AG04449 (cell line): Measurements from ENCODE around the gene IMMP2L.

ENCODE experiments used
- CTCF ChIA-PET: fragments of 350-600 bp; formaldehyde crosslinking; extraction: SDS; loops from one replicate; lab custom pipeline; 2021; ENCODE audit warnings: antibody characterized with exemption; lab: Yijun Ruan, JAX
- POLR2A ChIA-PET: fragments of 400-600, 350-600 bp; formaldehyde crosslinking; extraction: SDS; loops from one replicate; lab custom pipeline; 2020; ENCODE audit warnings: antibody characterized with exemption, inconsistent platforms; lab: Yijun Ruan, JAX
- DNase-seq: peaks from one replicate; pipeline ENCODE4 v3.0.0-alpha.2; 2010; ENCODE audit warnings: low read depth, low spot score
- H3K4me3 ChIP-seq: 2 replicates; pipeline ENCODE4 v1.5.1; 2011; ENCODE audit warnings: low read depth, mild to moderate bottlenecking, control low read depth, low read length
- CTCF ChIP-seq: IDR thresholded peaks from one replicate; pipeline ENCODE4 v1.5.1; 2011; ENCODE audit warnings: mild to moderate bottlenecking, moderate library complexity, low read length, control low read depth, inconsistent platforms; ENCODE audit not compliant: insufficient read depth; ENCODE audit errors: missing control alignments

IMMP2L gene

GRCh38 chr7:111098011-111098925, 464.0 kb downstream of the IMMP2L start:
- CTCF ChIA-PET: interaction anchor here (0.7 to 2.7 kb wide), 13 partner anchors 10 to 1255 kb away, joined by 3 to 7 read pairs (median 4); no protein-coding TSS in a partner anchor
- H3K4me3 ChIP-seq: no peak overlapping the region
- DNase-seq: no peak
- POLR2A ChIA-PET: no interaction called here
- TF ChIP-seq CTCF: peak; percentile 67

GRCh38 chr7:111096997-111097396, 465.3 kb downstream of the IMMP2L start:
- CTCF ChIA-PET: interaction anchor here (0.6 to 2.7 kb wide), 3 partner anchors 9 to 49 kb away, joined by 3 to 6 read pairs (median 3); no protein-coding TSS in a partner anchor
- no peak for DNase-seq
- POLR2A ChIA-PET: no interaction called here
- TF ChIP-seq CTCF: no peak
- H3K4me3 ChIP-seq: no peak overlapping the region

GRCh38 chr7:111094419-111094818, 467.9 kb downstream of the IMMP2L start:
- POLR2A ChIA-PET: no interaction called here
- no peak for DNase-seq
- no peak for TF ChIP-seq CTCF
- no peak overlapping the region for H3K4me3 ChIP-seq
- CTCF ChIA-PET: interaction anchor here (0.9 to 1.2 kb wide), 2 partner anchors 8 to 642 kb away, joined by 3 read pairs; no protein-coding TSS in a partner anchor

GRCh38 chr7:111093496-111093895, 468.8 kb downstream of the IMMP2L start:
- ChIA-PET POLR2A (no interaction called here), CTCF (interaction anchor here (1.2 kb wide), 1 partner anchor 643 kb away, joined by 3 read pairs; no protein-coding TSS in a partner anchor)
- TF ChIP-seq CTCF: no peak
- no peak for DNase-seq
- H3K4me3 ChIP-seq: no peak overlapping the region

- no peak for DNase-seq
- POLR2A ChIA-PET: interaction anchor here (0.7 kb wide), 1 partner anchor 20 kb away, joined by 3 read pairs; no protein-coding TSS in a partner anchor
- peak overlapping the region; percentile 48 for H3K4me3 ChIP-seq
- no peak for TF ChIP-seq CTCF
- CTCF ChIA-PET: interaction anchor here (0.7 to 2.1 kb wide), 2 partner anchors 9 to 16 kb away, joined by 3 to 6 read pairs; no protein-coding TSS in a partner anchor
Measured at GRCh38 chr7:111092406-111093236, 469.7 kb downstream of the IMMP2L start.
